ENCODE results near the gene ETV6. TPM values are rescaled to one million over a fixed set of nuclear protein-coding genes. Genes with fewer than 3 reads are reported as not detected.

Gene ETV6
- total RNA-seq, 1 experiment from 2014 or later: 6.1 TPM

DNA sequence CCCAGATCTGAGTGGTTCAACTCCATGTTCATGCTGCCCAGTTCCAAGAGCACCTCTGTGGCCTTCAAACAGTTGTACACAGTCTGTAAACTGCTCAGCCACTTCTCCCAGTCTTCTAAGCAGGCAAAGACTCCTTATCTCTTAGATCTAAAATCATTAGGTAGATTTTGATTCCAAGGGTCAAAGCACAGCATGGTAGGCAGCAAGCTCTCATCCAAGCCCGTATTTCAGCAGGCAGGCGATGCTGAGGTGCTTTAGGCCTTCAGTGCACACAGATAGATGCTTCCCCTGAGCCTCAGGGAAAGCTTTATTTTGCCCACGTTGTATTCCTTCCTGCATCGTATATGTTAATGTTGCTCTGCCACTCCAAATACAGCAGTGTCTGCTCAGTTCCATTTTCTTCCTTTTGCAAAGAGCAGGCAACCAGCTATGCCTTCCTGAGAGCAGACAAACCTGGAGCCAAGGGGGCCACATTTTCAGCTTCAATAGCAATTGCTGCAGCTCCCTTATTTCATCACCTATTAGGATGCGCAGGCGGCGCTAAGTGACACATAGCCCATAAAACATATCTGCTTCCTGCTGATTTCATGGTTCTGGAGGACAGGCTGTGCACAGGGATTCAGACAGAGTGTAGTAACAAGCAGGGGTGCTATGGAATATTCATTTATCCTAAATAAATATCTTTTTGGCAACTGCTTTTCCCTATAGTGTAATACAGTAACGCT, 67.5 kb downstream of the ETV6 start:
- no peak for DNase-seq (ENCODE audit: low spot score)

DNA sequence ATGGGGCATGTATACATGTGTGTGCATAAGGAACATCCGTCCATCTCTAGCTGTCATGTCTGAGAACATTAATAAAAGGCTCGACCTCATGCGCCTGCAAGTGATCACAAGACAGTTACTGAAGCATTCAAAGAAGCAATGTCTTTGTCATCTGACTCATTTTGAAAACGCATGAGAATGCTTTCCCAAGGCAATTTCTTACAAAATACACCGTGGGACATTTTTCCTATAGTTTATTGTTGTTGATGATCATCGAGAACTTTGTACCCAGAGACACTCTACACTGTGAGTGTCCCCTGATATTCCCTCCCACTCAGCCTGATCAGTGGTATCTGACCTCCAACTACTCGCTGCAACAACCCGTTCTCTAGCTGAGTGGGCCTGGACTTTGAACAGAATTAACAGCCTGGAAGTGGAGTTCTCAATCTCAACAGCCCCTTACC, 68.1 kb downstream of the ETV6 start:
- no peak for DNase-seq (ENCODE audit: low spot score)

DNA sequence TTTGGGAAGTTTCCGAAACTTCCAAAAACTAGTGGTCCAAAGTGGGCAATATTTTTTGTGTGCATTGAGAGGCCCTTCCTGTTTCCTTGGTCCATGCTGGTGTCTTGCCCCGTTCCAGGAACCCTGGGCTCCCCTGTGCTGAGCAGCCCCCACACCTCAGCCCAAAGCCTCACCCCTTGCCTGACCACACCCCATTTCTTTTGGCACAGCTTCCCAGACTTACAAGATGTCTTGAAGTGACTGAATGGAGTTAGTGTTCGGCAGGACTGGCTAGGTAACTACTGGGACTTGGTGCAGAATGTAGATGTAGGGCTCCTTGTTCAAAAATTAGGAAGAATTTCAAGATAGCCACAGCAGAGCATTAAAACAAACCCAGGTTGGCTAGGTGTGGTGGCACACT, 68.6 kb downstream of the ETV6 start:
- DNase-seq (ENCODE audit: low spot score): no peak

DNA sequence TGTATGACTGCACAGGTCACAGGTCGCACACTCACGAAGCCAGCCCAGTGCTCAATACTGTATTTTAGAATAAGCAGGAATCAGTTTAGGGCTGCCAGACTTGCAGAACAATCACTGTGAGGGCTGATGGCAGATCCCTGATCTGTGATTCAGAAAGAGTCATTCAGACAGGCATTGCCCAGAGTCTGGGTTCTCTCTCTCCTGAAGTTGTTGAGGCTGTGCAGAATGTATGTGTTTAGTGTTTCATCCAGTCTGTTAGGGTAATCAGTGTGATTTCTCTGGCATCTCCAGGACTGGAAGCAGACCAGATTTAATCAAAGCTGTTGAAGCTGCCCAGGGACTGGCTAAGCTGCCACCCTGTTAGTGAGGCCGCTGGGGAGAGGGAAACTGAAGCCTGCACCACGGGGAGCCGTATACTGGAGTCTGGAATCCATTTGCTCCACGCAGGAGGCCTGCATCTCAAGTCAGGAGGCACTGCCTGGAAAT, 69.3 kb downstream of the ETV6 start:
- DNase-seq (ENCODE audit: low spot score): peak; percentile 14

DNA sequence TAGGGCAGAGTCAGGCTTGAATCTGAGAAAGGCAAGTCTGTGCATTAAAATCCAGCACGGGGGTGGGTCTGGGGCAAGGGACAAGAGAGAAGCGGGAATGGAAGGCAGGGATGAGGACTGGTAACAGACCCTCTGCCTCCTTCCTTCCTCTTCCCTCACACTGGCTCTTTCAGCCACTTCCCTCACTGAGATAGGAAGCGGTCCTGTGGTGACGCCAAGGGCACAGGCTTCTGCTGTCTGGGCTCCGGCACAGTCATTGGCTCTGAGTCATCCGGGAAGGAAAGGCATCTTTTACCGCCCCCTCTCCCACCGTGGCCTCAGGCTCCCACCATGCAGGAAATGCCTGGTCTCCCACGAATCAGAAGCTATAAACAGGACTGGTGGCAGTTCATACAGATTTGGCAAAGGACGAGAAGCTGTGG, 70.2 kb downstream of the ETV6 start:
- DNase-seq (ENCODE audit: low spot score): peak; percentile 92

DNA sequence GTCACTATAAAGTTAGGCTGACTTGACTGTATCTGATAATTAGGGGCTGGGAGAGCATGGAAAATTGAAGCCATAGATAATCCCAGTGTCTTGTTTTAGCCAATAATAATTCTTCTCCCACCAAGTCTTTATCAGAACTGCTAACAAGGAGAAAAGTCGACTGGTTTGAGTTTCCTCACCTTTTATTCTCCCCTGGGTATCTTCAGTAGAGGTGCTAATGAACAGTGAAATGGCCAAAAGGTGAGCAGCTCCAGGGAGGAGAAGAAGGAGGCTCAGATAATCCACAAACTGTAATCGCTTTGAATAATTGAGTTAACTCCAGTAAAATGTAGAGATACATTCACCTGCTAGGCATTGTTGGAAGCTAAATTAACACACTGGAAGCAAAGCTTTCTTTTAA, 72.6 kb downstream of the ETV6 start:
- DNase-seq (ENCODE audit: low spot score): no peak

DNA sequence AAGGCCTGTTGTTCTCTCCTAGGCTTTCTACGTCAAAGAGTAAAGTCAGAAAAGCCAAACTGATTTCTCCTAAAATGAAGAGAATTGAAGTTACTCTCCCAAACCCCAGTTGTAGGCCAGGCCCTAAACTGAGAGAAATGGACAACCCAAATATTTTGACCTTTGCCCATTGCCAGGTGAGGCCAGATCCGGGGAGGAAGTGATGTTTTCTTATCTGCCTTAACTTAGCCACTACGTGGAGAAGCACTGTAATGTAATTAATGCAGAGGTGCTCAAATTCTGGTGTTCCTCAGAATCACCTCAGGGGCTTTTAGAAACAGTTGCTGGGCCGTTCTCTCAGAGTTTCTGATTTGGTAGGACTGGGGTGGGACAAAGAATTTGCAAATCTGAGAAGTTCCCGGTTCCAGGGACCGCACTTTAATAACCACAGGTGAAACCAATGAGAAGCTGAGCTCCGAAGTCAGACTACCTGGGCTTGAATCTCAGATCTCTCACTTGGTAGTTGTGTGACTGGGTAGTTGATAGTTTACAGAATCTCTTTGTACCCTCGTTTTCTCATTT, 73.2 kb downstream of the ETV6 start:
- DNase-seq (ENCODE audit: low spot score): no peak

DNA sequence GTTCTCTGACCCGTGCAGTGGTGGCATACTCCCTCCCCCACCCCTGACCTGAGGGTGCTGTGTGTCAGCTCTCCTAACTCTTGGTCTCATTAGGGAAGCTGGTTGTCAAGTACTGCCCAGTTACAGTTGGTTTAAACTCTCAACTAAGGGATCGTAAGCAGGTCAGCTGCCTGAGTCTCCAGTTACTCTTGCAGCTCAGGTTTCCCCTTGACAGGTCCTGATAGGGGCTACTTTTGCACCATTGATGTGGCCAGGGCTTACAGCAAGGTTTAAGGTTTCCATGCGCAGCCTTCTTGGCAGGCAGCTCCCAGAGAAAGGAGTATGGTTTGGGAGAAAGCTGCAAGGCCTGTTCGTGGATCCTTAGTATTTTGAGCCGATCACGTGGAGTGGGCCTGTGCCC, 74.5 kb downstream of the ETV6 start:
- no peak for DNase-seq (ENCODE audit: low spot score)

DNA sequence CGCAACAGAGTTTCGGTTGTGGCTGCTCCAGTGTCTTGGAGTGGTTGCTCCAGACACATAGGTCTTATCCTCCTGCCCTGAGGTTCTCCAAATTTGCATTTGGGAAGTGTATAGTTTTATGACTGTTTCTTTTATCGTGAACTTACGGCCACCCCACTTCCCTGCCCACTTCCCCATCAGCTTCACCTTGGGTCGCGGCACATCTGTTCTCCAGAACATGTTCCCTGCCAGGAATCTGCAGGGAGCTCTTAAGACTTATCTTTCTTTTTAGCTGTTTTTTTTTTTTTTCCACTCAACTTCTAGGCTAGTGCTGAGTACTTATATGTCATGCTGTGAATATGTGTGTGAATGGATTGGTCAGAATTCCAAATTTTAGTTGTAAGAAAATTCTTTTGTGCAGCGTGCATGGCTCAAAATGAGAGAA, 75.4 kb downstream of the ETV6 start:
- DNase-seq (ENCODE audit: low spot score): no peak

DNA sequence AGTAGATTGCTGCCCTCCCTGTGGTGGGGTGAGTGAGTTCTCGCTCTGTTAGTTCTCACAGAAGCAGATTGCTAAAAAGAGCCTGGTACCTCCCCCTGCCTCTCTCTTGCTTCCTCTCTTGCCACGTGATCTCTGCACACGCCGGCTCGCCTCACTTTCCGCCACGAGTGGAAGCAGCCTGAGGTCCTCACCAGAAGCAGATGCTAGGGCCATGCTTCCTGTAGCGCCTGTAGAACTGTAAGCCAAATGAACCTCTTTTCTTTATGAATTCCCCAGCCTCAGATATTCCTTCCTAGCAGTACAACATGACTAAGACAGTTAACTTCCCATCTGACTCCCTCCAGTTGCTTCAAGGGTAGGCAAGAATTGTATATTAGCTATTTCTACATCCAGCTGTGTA, 76.2 kb downstream of the ETV6 start:
- no peak for DNase-seq (ENCODE audit: low spot score)

DNA sequence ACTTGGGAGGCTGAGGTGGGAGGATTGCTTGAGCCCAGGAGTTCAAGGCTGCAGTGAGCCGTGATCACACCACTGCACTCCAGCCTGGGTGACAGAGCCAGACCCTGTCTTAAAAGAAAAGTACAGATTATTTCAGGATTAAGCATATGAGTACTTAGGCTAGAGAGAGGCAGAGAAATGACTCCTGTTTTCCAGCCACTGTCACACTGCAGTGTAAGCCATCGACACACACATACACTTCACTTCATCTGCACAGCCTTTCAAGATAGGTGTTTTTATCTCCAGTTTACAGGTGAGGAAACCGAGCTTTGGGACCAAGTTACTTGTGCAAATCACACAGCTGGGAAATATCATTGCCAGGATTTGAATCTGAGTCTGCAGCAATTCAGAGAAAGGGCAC, 77.2 kb downstream of the ETV6 start:
- DNase-seq (ENCODE audit: low spot score): no peak

DNA sequence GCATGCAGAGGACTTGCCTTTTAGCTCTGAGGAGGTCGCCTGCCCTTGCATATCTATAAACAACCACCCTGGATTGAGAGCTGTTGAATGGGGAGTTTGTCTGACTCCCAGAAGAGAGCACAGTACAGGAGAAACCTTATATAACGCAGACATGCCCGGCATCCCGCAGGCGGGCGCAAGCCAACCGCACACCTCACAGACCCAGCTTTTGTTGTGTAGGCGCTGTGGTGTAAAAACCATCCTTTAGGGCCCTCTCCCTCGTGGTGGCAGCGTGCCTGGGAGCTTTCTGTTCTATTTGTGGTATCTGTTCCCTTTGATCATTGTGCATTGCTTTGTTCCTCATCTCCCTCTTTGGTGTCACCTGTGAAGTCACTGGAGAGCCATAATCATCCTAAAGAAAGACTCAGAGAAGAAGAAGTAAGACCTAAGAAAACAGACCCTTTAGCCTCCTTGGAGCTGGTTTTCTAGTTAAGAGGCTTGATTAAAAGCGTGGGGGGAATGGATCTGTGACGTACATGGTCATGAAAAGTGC, 77.7 kb downstream of the ETV6 start:
- no peak for DNase-seq (ENCODE audit: low spot score)

DNA sequence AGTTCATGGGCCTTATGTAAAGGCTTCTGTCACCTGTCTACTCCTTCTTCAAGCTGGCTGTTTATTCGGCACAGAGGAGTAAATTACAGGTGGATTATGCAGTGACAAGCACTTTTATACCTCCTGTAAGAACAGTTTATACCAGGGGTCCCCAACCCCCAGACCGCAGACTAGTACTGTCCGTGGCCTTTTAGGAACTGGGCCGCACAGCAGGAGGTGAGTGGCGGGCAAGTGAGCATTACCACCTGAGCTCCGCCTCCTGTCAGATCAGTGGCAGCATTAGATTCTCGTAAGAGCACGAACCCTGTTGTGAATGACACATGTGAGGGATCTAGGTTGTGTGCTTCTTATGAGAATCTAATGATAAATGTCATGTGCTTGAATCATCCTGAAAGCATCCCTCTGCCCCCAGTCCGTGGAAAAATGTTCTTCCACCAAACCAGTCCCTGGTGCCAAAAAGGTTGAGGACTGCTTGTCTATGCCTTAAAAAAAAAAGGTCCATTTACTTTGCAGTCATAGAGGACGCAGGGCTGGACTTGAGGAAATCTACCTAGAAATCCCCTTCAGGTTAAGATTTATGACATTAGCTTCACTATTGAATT, 78.8 kb downstream of the ETV6 start:
- DNase-seq (ENCODE audit: low spot score): no peak

DNA sequence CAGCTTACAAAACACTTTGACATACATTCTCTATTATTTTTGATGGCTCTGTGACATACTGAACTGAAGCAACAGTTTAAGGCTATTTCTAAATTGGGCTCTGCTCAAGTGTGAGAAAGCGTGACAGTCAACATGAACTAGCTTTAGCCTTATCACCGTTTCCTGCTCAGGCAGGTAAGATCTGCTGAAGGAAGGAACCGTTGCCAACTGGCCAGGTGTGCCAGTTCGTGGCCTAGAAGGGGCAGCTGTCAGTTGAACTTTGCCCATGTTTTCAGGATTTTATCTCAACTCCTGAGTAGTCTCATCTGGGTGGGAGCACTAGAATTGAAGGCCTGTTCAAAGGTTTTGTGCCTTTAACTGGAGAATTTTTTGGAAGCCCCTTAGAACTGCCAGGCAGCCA, 79.5 kb downstream of the ETV6 start:
- no peak for DNase-seq (ENCODE audit: low spot score)

DNA sequence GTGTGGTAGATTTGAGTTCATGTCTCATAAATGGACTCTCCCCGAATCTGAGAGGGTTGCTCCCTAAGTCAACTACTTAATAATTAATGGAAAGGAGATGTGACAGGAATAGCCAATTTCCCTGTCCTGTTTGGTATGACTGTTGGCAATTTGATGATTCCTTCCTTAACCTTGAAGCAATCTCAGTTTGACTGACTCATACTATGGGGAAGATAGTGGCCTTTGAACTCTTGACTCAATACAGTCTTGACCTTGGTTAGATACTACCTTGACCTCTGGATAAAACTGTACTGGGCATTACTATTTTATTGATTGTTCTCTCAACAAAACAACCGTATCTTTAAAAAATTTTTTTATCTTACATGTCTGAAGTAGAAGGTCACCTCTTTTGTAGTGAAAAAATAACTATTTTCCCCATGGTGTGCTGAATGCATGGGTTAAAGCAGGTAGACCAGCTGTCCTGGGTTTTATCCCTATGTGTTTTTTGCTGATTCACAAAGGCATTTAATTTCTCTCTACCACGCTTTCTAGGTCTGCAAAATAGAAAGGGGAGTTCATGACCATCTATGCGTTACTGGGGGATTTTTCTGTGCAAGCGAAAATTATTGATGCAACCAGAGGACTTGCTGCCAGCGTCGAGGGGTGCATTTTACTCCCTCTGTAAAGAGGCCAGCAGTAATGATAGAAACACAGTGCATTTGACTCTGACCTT, 80.1 kb downstream of the ETV6 start:
- no peak for DNase-seq (ENCODE audit: low spot score)

DNA sequence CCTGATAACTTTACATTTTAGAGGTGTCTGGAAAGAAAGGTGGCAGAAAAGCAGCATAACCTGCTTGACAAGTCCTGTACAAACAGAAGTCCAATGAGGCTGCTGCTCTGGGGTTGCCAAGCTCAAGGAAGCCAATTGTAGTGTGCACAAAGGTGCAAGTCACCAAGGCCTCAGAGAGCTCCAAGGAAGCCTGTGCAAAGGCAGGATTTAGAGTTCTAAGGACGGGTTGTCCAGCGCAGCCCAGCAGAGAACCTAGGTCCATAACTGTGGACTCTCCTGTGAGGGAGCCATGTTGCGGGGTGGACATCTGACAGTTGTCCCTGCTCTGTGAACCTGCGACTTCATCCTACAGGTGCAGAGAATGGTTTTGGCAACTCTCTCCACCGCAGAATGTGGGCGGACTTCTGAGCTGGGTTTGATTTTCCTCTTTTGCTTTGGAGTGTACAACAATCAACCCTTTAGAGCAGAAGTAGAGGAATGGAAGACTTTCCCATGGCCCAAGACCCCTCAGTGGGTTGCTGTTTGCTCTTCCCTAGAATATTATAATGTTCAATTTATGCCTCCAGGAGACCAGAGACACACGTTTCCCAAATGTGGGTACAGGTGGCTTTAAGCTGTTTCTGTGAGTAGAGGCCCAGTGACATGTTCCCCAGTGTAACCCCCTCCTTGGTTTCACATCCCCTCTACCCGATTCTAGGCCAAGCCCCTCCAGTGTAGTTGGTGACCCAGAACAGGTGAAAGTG, 81.0 kb downstream of the ETV6 start:
- no peak for DNase-seq (ENCODE audit: low spot score)

DNA sequence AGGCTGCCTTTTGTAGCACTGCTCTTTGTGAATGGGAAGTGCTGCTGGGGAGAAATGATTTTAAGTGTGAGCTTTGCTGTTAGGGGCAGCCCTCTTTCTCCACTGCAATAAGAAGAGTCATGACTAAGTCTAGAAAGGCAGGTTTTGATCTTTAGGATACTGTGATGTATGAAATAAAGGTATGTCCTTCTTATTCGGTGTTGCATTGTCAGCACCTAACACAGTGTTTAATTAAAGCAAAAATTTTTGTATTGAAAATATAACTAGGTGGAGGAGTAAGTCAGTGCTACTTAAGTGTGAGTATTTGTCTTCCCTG, 81.5 kb downstream of the ETV6 start:
- no peak for DNase-seq (ENCODE audit: low spot score)

DNA sequence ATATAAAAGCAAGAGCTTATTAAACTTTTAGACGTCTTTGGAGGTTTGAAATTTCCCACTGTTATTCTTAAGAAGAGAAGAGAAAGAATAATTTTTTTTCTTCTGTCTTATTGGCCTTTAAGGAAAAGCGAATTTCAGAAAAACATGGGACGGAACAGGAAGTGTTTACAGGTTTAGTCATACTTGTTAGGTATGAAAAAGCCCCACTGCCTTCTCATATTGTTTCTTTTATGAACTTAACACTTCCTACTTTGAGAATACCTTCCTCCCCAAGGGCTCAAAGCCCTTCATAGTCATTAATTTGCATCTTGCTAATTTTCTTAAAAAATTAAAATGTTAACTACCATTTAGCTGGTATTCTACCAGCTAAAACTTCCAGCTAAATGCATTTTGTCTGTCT, 82.0 kb downstream of the ETV6 start:
- DNase-seq (ENCODE audit: low spot score): no peak

DNA sequence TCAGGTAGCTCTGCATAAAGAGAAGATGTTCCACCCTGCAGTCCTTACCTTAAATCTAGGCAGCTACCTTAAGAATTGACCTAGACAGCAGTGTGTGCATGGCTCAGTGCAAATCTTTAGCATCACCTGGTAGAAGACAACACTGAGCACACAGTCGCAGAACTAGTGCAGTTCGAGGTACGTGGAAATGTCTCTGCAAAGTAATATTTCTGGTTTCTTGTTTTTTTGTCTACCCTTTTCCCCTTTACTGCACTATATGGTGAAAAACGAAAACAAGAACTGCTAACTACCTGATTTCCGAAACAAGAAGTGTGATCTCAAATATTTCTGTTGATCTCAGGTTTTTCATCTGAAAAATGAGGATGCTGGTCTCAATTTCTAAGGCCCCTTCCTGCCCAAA, 82.5 kb downstream of the ETV6 start:
- DNase-seq (ENCODE audit: low spot score): no peak

DNA sequence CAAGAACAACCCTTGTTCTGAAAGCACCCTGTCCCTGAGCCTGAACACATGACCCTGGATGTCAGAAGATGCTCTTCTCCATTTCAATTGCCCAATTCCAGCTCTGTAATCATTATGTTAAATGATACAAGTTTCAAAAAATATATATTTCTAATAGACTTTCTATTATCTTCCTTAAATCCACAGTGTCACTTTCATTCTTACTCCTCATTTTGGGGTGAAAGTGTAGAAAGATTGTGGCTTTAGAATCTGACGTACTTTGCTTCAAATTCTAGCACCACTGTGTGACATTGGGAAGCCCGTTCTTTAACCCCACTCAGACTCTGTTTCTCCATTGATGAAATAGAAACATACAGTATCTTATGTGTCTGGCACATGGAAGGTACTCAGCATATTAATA, 83.2 kb downstream of the ETV6 start:
- no peak for DNase-seq (ENCODE audit: low spot score)

DNA sequence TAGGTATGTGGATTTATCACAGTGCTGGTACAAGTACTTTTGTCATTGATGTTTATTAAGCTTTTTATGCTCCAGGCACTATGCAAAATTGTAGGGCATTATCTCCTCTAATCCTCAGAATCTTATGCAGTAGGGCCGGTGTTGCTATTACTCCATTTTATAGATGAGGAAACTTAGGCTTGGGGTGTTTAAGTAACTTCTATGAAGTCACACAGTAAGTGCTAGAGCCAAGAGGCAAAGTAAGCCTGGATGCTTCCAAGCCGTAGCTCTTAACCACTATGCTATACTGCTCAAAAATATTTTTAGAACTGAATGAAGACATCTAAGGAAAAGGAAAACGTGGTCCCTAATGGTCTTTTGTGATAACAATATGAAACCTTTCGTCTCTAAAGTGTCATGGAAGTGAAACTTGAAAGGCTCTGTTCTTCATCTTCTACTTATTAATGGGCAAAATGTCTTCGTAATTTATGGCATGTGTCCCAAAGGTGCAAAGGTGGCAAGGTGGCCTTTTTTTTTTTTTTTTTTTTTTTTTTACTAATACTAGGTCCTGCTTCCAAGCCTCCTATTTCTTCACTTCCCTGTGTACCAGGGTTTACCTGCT, 85.2 kb downstream of the ETV6 start:
- DNase-seq (ENCODE audit: low spot score): no peak

Data from H4 (cell line).